ENCODE results near the gene KLHL29.

- TF ChIP-seq, protein P1, sequence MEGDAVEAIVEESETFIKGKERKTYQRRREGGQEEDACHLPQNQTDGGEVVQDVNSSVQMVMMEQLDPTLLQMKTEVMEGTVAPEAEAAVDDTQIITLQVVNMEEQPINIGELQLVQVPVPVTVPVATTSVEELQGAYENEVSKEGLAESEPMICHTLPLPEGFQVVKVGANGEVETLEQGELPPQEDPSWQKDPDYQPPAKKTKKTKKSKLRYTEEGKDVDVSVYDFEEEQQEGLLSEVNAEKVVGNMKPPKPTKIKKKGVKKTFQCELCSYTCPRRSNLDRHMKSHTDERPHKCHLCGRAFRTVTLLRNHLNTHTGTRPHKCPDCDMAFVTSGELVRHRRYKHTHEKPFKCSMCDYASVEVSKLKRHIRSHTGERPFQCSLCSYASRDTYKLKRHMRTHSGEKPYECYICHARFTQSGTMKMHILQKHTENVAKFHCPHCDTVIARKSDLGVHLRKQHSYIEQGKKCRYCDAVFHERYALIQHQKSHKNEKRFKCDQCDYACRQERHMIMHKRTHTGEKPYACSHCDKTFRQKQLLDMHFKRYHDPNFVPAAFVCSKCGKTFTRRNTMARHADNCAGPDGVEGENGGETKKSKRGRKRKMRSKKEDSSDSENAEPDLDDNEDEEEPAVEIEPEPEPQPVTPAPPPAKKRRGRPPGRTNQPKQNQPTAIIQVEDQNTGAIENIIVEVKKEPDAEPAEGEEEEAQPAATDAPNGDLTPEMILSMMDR (IDR thresholded peaks at IDR 0.05): no peak
- no peak for TF ChIP-seq POLR2A (IDR thresholded peaks at IDR 0.05)
These were observed 313.2 kb downstream of the KLHL29 start for GRCh38 chr2:23698116-23698693.

All from ovary (tissue), 3 donors.